Fibroblast of the aortic adventitia (primary cell): ENCODE results near the gene CGB1. TPM values are rescaled to one million over a fixed set of nuclear protein-coding genes. Genes with fewer than 3 reads are reported as not detected.

ENCODE experiments used
- DNase-seq: peaks from one replicate; pipeline ENCODE4 v3.0.0-alpha.2; 2010; ENCODE audit warnings: low read depth
- H3K4me3 ChIP-seq: 2 replicates; pipeline ENCODE4 v1.5.1; 2011; ENCODE audit warnings: low read depth, mild to moderate bottlenecking, control low read depth, low read length, moderate library complexity
- total RNA-seq: library from RNA; depleted of rRNA; stranded (reverse); fragments of >200 nt; gene quantifications from 2 replicates; pipeline ENCODE4 v1.2.3, GENCODE V29; 2012; ENCODE audit warnings: low replicate concordance
- TF ChIP-seq, protein P1 (sequence below): IDR thresholded peaks from 2 replicates; pipeline ENCODE4 v1.5.1; 2011; ENCODE audit warnings: mild to moderate bottlenecking, low read length, control low read depth, inconsistent platforms; ENCODE audit not compliant: insufficient read depth

CGB1 gene
- total RNA-seq, 1 donor: not detected

DNA sequence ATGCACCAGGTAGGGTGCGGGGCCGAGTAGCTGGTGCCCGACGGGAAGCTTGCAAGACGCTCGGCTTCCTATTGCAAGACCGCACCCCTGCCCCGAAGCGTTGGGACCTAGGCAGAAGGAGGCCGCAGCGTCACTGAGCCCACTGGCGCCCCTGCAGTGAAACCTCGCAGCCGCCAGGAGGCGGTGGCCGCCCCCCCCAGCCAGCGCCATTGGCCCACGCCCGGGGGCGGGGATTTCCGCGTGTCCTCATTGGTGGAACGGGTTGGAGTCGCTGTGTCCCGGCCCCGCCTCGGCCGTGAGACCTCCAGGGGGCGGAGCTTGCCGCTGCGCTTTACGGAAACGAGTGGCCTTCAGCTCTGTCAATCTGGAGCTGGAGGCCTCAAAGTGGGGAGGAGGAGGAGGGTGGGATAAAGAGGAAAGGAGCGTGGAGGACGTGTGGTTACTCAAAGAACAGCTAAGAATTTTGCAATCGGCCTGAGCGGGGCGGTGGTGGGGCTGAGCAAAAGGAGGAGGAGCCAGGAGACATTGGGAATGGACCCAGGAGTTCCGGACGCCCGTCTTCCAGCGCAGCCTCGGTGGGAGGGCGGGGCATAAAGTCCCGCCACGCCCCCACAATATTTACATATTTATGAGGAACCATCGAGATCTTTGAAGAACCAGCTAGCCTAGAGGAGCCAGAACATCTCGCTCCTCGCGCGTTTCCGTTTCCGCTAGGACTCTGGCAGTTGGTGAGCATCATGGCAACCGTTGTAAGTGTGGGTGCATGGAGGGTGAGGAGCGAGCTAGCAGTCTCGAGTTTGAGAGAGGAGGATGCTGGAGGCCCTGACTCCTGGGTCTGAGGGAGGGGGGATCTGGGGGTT lies 43.3 kb downstream of the CGB1 start, which contains the start of the genes GYS1 and RUVBL2:
GYS1 (minus strand) TSS at position 135 of the 860 bp plus-strand sequence. CDS start 197 bp downstream, outside the sequence.
RUVBL2 (plus strand) TSS at position 713 of the 860 bp plus-strand sequence; CDS start at position 738, 25 bp downstream.
- TF ChIP-seq, protein P1, sequence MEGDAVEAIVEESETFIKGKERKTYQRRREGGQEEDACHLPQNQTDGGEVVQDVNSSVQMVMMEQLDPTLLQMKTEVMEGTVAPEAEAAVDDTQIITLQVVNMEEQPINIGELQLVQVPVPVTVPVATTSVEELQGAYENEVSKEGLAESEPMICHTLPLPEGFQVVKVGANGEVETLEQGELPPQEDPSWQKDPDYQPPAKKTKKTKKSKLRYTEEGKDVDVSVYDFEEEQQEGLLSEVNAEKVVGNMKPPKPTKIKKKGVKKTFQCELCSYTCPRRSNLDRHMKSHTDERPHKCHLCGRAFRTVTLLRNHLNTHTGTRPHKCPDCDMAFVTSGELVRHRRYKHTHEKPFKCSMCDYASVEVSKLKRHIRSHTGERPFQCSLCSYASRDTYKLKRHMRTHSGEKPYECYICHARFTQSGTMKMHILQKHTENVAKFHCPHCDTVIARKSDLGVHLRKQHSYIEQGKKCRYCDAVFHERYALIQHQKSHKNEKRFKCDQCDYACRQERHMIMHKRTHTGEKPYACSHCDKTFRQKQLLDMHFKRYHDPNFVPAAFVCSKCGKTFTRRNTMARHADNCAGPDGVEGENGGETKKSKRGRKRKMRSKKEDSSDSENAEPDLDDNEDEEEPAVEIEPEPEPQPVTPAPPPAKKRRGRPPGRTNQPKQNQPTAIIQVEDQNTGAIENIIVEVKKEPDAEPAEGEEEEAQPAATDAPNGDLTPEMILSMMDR: peak; percentile 94
- peak; percentile 100 for DNase-seq
- H3K4me3 ChIP-seq: peak within 1 kb of the TSS; percentile 96

DNA sequence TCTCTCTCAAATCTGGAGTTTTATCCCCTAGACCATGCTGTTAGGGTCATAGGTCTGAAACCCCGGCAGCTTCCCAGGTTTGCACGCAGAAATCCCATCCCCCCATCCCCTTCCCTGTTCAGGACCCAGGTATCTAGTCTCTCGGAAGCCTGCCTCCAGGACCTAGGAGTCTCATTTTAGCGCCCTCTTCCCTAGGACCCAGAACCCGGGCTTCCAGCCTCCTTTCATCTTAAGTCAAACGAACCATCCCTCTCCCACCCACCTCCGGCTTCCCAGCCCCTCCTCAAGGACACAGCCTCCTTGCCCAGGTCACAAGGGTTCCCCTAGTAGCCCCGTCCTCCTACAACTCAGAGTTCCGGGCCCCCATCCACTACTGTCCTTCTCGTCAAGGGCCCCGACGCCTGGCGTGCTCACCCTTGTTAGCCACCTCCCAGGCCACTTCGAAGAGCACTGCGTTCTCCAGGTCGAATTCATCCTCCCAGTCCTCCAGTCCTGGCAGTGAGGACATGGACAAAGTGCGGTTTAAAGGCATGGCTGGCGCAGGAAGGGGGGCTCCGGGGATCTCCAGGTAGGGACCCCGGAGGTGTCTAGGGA lies 44.0 kb downstream of the CGB1 start:
- TF ChIP-seq, protein P1: no peak
- peak overlapping the region; percentile 93 for H3K4me3 ChIP-seq
- no peak for DNase-seq

DNA sequence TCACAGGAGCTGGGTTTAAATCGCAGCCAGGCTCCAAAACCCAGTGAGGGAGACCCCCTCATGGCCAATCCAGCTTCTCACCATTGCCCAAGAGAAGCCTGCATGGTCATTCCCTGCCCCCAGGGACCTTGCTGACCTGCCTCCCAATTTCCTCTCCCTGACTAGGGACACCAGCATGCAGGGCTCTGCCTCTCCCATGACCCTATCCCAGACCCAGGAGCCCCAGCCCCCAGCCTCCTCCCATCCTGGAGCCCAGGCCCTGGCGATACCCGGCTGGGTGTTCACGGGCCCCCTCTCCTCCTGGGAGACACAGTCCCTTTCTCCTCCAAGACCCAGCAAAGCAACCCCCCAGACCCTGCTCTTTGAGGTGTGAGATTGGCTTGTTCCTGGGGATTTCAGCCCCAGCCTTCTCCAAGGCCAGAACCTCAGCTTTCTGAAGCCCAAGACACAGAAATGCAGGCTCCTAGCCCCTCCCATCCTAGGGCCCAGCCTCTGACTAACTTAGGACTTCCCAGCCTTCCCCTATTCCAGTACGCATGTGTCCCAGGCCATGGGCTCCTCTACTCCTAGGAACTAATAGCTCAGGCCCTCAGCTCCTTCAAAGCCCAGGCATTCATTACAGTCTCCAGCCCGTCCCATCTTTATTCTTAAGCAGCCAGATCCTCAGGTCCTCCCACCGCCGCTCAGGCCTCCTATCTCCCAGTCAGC lies 44.7 kb downstream of the CGB1 start:
- peak overlapping the region; percentile 93 for H3K4me3 ChIP-seq
- DNase-seq: peak; percentile 84
- TF ChIP-seq, protein P1: no peak

DNA sequence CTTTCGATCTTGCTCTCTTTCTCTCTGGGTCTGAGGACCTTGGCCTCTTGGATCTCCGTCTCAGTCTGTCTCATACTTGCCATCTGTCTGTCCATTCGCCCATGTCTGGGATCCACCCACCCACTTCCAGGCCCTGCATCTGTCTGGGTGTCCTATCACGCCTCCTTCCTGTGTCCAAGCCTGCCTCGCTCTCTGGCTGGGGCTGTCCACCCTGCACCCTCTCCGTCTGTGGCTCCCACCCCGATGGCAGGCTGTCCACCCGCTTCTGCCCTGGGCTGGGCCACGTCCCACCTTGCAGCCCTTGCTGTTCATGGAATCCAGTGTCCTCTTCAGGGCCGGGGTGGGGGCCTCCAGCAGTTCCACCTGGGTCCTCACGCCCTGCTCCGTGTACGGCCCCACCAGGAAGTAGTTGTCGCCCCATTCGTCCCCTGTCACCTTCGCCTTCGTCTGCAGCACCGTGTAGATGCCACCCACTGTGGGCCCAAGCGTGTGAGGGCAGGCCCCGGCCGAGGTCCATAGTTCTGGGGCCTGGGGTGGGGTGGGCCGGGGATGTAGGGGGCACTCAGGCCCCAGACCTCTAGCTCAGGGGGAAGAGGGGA lies 45.6 kb downstream of the CGB1 start:
- DNase-seq: no peak
- TF ChIP-seq, protein P1: no peak
- H3K4me3 ChIP-seq: peak overlapping the region; percentile 93

DNA sequence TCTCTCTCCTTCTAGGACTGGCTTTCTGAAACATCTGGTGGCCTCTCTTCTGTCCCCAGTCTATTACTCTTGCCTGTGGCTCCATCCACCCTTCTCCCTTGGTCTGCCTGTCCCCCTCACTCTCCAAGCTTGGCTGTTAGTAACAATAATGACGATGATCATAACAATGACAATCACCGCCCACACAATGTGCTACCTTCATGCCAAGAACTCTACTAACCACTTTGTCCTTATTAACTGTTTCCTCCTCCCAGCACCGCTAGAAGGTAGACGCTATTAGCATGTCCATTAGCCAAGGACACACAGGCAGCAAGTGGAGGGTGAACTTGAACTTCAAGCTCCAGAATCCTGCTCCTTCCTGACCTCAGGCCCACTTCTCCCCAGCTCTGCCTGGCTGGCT lies 46.3 kb downstream of the CGB1 start:
- TF ChIP-seq, protein P1: no peak
- DNase-seq: no peak
- H3K4me3 ChIP-seq: no peak overlapping the region

DNA sequence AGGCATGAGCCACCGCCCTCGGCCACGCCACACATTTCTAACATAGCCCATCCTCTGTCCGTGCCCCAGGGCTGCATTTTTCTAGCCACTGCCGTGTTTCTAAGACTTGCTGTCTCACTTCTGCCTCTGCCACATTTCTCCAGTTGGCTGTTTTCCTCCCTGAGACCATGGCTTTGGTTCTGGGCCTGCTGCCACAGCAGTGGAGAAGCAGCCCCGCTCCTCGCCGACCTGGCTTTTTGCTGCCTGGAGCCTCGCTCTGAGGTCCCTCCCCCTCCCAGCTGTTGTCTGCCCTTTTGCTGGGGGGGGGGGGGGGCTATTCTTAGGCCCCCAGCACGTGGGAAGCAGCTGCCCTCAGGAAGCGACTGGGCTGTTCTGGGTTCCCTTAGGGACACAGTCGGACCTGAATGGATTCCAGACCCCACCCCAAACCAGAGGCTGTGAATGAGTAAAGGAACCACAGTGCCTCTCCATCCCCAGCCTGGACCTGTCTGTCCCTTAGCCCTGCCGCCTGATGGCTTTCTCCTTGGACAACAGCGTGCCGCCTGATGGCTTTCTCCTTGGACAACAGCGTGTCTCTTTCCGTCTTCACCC lies 46.9 kb downstream of the CGB1 start:
- no peak for DNase-seq
- TF ChIP-seq, protein P1: no peak
- H3K4me3 ChIP-seq: no peak overlapping the region
